T-helper 22 cell (primary cell): ENCODE results near the gene CCDC137.
"Not testable (repeated sequence)": the region's sequence is repeated elsewhere in the genome, so short reads cannot be mapped to it uniquely, and the experiment has no call there.

Experiments
- DNase-seq: peaks from one replicate; pipeline ENCODE4 v3.0.0-alpha.2; 2020; ENCODE audit warnings: low read depth

Gene CCDC137

DNA sequence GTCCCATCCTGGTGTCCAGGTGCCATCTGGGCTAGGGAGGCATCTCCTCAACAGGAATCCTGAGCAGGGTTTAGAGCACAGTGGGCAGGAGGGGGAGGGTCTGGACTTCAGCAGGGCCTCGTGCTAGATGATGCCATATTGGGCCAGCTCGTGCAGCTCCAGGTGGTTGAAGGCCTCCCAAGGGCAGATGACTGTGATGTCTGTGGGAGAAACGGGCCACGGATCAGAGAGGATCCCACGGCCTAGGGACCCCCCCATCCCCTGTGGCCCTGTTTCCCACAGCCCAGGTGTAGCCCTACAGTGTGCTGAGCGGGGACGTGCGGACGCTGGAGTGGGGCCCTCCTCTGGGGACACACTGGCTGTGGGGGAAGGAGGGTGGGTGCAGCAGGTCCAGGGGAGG is 15.6 kb upstream of the CCDC137 start:
- no peak for DNase-seq

DNA sequence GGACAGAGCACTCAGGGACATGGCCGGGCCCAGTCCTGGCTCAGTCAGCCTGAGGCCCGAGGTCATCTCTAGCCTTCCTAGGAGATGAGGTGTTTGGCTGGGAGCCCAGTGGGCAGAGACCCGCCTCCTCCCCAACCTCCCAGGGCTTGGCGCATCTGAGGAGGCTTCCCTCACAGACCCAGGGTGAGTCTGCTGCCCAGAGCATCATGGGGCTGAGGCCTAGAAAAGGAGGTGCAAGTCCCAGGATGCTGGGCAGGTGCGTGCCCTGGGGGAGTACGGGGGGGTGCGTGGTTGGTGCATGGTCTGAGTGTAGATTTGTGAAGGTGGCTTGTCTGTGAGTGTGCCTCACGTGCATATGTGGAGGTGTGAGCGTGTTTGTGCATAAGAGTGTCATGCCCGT is 14.8 kb upstream of the CCDC137 start:
- no peak for DNase-seq

DNA sequence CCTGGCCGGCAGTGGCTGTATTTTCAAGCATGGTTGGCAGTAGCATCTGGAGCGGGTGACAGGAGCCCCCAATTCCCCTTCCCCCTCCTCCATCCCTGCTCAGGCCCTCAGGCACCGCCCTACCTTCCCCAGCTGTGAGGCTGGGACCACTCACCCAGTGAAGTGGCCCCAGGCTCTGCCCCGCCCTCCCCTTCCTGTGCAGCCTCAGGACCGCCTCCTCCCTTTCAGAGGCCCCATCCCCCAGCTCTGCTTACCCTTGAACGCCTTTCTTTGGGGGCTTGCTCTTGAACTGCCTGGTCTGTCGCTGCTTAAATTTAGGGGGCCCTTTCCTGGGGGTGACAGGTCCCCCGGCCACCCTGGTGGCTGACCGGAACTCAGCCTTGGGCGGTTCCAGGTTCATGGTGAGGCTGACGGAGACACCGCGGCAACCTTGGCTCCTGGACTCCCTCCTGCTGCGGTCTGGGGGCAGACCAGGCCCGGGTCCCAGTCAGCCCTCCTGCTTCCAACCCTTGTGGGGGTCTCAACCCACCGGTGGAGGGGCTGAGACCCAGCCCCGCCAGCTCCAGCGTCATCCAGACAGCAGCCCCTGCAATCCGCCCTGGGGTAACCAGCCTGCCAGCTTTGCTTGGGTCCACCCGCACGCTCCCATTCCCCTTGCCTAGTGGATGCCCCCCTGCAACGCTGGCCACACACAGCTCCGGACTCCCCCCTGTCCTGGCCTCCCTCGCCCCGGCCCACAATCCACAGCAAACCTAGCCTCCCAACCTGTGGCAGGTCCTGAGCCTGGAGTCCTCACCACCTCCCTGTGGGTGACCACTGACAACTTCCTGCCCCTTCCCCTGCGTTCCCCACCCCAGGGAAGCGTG is 13.4 kb upstream of the CCDC137 start:
- no peak for DNase-seq

- DNase-seq: no peak
Observed at GRCh38 chr17:81655378-81656117, 11.0 kb upstream of the CCDC137 start.

DNA sequence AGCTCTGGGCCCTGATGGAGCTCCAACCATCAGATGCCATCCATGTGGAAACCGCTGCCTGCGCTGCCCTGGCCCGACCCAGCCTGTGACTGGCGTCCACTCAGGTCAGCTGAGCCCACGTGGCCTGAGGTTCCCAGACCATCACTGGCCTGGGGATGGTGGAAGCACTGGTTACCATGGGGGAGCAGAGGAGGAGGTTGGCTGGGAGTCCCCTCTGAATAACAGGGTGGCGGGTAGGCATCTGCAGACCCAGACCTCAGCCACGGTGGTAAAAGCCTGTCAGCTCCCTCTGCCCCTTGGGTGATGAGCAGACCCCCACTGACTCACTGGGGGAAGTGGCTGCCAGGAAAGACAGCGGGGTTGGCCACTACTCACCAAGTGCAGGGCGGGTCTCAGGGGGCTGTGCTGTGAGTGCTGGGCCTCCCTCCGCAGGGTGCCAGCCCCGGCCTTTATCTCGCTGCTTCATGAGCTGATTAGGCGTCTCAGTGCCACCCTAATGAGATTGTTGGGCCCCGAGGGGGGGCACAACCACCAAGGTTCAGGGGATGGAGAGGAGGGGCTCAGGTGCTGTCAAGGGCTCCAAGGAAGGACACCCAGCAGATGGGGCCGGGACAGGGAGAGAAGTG is 10.3 kb upstream of the CCDC137 start, which contains the start of gene PDE6G:
Gene PDE6G, minus strand, starts transcription at position 425 of the 626 bp plus-strand sequence. CDS start 3,237 bp downstream, outside the sequence.
- no peak for DNase-seq

DNA sequence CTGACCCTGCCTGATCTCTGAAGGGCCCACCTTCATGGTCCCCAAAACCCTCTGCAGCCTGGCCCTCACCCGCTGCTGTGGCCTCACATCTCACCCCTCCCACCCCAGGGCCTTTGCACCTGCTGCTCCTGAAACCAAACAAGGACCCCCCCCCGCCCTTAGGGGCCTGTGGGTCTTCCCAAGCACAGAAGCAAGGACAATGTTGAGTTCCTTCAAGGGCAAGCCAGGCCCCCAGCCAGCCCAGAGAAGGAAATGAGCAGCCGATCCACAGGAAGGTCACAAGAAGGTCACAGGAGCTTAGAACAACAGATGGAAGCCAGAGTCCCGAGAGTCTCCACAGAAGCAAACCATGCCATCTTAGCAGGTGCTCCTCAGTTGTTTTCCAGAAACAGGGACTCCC is 9.7 kb upstream of the CCDC137 start:
- no peak for DNase-seq

- no peak for DNase-seq
Observed at GRCh38 chr17:81659038-81659437, 7.5 kb upstream of the CCDC137 start.

- no peak for DNase-seq
Observed at GRCh38 chr17:81660441-81660840, 6.1 kb upstream of the CCDC137 start.

DNA sequence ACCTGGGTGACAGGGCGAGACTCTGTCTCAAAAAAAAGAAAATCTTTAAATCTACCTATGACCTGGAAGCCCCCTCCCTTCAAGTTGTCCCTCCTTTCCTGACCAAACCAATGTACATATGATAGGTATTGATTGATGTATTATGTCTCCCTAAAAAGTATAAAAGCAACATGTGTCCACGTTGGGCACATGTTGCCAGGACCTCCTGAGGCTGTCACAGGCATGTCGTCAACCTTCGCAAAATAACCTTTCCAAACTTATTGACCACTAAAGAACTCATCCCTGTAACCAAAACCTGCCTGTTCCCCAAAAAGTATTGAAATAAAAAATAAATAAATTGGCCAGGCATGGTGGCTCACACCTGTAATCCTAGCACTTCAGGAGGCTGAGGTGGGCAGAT is 4.5 kb upstream of the CCDC137 start:
- no peak for DNase-seq

- no peak for DNase-seq
Observed at GRCh38 chr17:81664051-81664470, 2.5 kb upstream of the CCDC137 start.

GRCh38 chr17:81665205-81666091 is 1.1 kb upstream of the CCDC137 start:
- DNase-seq: no peak

DNA sequence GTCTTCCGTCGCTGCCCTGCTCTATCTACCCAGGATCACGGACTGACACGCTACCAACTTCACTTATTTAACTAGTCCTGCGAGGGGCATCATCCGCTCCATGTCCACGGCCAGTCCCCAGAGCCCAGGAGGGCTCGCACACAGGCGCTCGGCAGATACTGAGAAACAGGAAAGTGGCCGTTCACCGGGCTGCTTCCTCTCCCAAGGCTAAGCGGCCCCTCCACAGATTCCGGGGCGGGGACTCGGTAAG is 520 bp upstream of the CCDC137 start:
- DNase-seq: no peak

DNA sequence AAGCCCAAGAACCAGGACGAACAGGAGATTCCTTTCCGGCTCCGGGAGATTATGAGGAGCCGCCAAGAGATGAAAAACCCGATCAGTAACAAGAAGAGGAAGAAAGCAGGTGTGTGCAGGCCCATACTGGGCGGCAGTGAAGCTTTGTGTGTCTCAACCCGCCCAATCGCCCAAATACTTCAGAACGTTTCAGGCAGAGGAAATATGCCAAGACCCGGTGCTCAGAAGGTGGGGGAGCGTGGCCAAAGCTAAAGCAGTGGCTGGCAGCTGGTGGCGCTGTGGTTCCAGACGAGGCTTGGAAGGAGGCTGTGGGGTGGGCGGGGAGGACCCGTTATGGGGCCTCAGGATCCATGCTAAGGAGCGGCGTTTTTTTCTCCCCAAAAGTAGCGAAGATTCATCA is 1.2 kb downstream of the CCDC137 start:
- no peak for DNase-seq

DNA sequence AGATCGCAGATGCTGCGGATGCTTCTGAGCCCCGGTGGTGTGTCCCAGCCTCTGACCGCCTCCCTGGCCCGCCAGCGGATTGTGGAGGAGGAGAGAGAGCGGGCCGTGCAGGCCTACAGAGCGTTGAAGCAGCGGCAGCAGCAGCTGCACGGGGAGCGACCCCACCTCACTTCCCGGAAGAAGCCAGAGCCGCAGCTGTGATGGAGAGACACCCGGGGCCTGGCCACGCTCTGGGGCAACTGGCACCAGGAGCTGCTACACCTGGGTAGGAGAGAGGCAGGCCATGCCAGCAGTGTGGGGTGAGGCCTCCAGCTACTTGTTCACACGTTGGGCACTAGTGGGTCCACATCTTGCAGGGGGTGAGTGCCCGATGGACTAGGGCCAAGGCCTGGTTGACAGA is 6.0 kb downstream of the CCDC137 start:
- no peak for DNase-seq

DNA sequence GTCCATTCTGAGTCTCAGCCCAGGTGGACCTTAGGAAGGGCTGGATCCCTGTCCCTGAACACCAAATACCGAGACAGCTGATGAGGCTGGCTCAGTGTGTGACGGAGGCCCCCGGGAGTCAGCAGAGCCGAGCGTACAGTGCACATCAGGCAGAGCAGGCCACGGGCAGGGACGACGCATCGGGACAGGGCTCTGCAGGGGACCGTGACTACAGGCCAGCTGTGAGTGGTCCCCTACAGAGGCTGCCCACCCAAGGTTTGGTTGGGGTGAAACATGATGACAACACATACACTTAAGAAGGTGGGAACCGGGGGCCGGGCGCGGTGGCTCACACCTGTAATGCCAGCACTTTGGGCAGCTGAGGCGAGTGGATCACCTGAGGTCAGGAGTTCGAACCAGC is 6.4 kb downstream of the CCDC137 start:
- no peak for DNase-seq

DNA sequence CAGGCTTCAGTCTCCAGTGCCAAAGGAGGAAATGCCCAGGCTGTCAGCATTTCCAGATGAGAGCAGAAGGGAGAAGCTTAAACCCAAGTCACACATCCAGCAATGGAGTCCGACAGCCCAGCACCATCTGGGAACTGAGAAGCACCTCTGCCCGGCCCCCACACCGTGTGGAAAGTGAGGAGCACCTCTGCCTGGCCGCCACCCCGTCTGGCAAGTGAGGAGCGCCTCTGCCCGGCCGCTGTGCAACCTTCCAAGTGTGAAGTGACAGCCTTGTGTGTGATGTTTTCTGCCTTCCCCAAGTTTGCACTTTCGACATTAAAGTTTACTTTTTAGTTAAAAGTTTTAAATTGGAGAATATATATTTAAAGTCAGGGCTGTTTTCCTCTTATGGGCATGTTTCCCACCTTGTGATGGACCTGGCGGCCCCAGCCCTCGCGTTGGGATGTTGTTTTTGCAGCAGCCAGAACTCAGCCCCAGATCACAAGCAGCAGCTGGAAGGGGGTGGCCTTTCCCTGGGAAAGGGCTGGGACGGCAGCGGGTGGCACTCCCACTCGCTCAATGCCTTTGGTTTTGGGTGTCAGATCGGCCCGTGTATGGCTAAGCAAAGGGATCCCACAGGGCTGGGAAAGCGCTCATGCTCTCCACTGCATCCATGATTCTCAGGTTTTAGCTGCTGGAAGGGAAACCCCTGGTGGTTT is 7.2 kb downstream of the CCDC137 start:
- DNase-seq: no peak

GRCh38 chr17:81675515-81676221 is 9.1 kb downstream of the CCDC137 start:
- DNase-seq: not testable (repeated sequence)

GRCh38 chr17:81676906-81677305 is 10.4 kb downstream of the CCDC137 start:
- no peak for DNase-seq

DNA sequence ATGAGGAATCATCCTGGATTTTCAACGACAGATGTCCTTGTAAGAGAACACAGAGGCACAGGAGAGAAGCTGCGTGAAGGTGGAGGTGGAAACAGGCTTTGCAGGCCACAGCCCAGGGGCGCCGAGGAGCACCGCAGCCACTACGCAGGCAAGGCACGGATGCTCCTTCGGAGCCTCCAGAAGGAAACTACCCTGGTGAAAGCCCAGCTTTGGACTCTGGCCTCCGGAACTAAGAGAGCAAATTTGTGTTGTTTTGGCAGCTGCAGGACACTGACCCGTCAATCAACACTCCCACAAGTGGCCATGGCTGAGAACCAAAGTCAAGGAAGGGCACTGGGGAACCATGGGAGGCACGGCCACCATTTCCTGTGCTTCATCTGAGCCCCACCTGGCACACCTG is 13.6 kb downstream of the CCDC137 start:
- no peak for DNase-seq

- no peak for DNase-seq
Observed at GRCh38 chr17:81681672-81682071, 15.1 kb downstream of the CCDC137 start.
